Islet precursor cell (in vitro differentiated cells): ENCODE measurements around the gene UST.
"Not testable (repeated sequence)": the region's sequence is repeated elsewhere in the genome, so short reads cannot be mapped to it uniquely, and the experiment has no call there.

Experiments used
- DNase-seq: peaks from one replicate; pipeline ENCODE4 v3.0.0-alpha.2; 2018

The UST gene

GRCh38 chr6:148874698-148875293, 128.0 kb downstream of the UST start:
- no peak for DNase-seq

GRCh38 chr6:148878683-148879082, 131.9 kb downstream of the UST start:
- no peak for DNase-seq

GRCh38 chr6:148880742-148881141, 133.9 kb downstream of the UST start:
- not testable (repeated sequence) for DNase-seq

GRCh38 chr6:148881593-148882311, 134.9 kb downstream of the UST start:
- DNase-seq = no peak

- DNase-seq = no peak
Measured at GRCh38 chr6:148883270-148883669, 136.4 kb downstream of the UST start.

- DNase-seq = no peak
Measured at GRCh38 chr6:148884461-148884860, 137.6 kb downstream of the UST start.

GRCh38 chr6:148885136-148885865, 138.5 kb downstream of the UST start:
- DNase-seq = no peak

- no peak for DNase-seq
Measured at GRCh38 chr6:148885925-148886845, 139.4 kb downstream of the UST start.

GRCh38 chr6:148887181-148887580, 140.4 kb downstream of the UST start:
- DNase-seq = no peak

GRCh38 chr6:148888856-148889255, 142.0 kb downstream of the UST start:
- no peak for DNase-seq

- DNase-seq = no peak
Measured at GRCh38 chr6:148890096-148890495, 143.3 kb downstream of the UST start.

GRCh38 chr6:148890652-148891404, 144.0 kb downstream of the UST start:
- no peak for DNase-seq

GRCh38 chr6:148891405-148891783, 144.6 kb downstream of the UST start:
- DNase-seq = no peak

- no peak for DNase-seq
Measured at GRCh38 chr6:148892247-148892646, 145.4 kb downstream of the UST start.

GRCh38 chr6:148893073-148893472, 146.2 kb downstream of the UST start:
- no peak for DNase-seq

- no peak for DNase-seq
Measured at GRCh38 chr6:148893481-148893880, 146.7 kb downstream of the UST start.

- DNase-seq = no peak
Measured at GRCh38 chr6:148898376-148899014, 151.7 kb downstream of the UST start.

- DNase-seq = no peak
Measured at GRCh38 chr6:148904896-148905870, 158.4 kb downstream of the UST start.

GRCh38 chr6:148905901-148906300, 159.1 kb downstream of the UST start:
- no peak for DNase-seq

GRCh38 chr6:148906386-148906785, 159.6 kb downstream of the UST start:
- DNase-seq = no peak
